Left hindlimb (tissue), 1 donor: ENCODE data around the gene FHIT.
A peak's percentile ranks its signal among the peaks of the same experiment; 100 is the strongest.

ENCODE experiments used
- DNase-seq: peaks from one replicate; pipeline ENCODE4 v3.0.0-alpha.2; 2018

FHIT gene

GRCh38 chr3:59884409-59884808 is 1366.8 kb downstream of the FHIT start:
- DNase-seq = no peak

- no peak for DNase-seq
Measured at GRCh38 chr3:59882746-59883145, 1368.5 kb downstream of the FHIT start.

DNA sequence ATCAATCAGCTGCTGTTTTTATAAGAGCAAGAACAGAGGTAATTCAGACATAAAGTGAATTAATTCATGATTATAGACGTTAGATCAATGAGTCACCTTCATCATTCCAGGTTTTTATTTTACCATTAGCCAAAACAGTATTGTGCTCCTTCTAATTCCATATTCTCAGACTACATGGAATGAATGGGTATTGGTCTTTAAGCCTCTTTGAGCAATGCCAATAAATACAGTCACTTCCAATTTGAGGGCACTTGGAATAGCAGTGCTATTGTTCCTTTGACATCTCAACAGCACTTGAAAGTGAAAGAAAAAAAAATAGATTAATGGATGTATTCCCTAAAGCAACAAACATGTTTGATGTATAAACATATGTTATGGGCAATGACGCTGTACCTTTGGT is 1370.5 kb downstream of the FHIT start:
- DNase-seq = no peak

GRCh38 chr3:59879031-59879581 is 1372.1 kb downstream of the FHIT start:
- no peak for DNase-seq

DNA sequence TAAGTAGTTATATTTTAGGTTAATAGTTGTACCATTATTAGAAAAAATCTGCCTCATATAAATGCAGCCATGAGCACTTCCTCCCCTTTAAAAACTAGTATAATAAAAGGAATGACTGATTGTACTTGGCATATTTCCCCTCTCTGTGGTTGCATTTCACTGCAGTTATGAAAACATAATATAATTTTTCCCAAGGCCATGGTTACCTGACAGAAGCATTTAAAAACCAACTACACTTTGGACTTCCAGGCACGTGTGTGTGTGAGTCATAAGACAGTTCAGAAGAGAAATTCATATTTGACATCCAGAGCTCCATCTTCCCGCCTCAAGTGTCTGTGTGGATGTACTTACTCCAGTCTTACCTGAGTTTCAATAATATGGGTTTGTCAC is 1373.2 kb downstream of the FHIT start:
- DNase-seq = no peak

DNA sequence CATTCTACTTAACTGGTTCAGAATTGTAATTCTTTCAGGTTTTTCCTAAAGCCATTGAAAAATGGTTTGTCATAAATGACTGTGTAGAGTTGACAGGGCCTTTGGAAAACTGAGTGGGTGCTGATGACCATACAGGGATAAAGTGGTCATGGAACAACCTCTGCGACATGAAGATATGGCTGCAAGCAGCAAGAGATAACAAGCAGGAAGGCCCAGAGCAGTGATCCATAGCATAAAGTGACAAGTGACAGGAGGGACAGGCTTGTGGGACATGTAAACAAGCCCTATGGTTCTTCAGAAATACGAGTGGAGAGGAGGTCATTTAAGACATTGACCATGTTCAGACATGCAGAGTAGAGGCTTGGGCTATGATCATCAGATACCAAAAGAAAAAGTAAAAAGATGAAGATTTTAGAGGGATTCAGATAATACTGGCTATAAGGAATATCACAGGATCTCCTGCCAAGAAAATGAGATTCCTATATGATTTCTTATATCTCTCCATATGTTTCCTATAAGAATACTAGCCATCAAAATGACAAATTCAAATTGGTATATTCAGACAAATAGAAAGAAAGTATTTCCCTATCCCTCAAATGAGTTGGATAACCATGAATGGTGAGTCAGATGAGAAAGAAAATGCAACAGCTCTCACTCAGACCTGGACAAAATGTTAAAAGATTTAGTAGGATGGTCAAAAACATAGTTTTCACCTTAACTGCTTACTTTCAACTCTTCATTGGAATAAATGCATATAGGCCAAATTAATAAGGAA is 1373.8 kb downstream of the FHIT start:
- DNase-seq = no peak

DNA sequence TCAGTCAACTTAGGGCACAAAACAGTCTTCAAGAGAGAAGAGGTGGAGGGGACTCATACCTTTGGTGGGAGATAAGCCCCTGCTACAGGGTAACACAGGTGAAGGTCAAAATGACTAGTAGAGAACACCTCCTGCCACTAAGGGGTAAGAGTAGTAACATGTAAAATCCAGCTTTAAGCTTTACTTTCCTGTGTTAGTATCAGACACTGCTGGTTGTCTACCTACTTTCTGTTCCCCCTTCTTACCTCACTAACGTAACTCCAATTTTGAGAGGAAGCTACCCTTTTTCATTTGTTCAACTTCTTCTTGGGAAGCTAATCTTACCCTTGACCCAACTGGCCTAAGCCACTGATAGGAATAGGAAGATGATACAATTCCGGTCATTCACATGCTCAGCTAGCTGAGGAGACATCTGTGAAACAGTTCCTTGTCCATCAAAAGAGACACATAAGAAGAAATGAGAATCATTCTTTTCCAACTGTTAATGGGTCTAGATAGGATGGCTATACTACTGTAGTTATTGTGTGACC is 1374.7 kb downstream of the FHIT start:
- DNase-seq = no peak

DNA sequence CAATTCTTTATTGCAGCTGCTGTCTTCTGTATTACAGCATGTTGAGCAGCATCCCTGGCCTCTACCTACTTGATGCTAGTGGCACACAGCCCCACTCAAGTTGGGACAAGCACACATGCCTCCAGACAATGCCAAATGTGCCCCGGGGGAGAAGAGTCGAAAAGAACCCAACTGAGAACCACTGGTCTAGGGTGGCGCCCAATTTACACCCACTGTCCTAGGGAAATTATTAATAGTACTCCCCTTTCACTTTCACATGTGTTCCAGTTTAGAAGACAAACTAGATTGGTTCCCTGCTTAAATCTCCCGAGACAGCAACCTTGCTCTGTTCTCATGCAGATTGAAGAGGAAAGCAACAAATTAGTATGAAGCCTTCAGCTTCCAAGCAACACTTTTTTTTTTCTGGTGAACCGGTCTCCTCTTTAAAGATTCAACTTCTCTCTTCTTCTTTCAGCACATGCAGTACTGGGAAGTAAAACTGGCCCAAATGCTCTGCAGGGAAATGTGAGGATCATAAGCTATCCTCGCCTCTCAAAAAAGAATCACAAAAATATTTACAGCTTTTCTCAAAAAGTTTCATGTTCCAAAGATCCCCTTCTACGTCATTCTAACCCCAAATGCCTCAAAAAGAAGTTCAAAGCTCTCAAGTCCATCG is 1377.5 kb downstream of the FHIT start:
- no peak for DNase-seq

DNA sequence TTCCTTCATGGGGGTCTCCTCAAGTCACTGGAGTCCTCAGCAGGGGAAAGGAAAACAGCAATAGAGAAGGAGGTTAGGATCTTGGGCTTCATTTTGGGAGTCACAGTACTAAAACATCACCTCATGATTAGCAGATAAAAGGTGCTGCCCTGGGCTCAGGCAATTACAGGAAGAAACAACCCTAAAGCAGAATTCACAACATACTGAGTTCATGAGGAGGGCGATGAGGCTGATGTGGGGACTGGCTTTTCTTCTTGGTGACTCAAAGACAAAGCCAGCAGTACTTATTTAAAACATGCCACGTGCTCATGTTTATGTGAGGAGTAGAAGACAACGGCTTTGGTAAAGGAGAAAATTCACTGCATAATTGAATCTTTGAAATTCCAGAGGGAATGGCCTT is 1379.1 kb downstream of the FHIT start:
- no peak for DNase-seq

DNA sequence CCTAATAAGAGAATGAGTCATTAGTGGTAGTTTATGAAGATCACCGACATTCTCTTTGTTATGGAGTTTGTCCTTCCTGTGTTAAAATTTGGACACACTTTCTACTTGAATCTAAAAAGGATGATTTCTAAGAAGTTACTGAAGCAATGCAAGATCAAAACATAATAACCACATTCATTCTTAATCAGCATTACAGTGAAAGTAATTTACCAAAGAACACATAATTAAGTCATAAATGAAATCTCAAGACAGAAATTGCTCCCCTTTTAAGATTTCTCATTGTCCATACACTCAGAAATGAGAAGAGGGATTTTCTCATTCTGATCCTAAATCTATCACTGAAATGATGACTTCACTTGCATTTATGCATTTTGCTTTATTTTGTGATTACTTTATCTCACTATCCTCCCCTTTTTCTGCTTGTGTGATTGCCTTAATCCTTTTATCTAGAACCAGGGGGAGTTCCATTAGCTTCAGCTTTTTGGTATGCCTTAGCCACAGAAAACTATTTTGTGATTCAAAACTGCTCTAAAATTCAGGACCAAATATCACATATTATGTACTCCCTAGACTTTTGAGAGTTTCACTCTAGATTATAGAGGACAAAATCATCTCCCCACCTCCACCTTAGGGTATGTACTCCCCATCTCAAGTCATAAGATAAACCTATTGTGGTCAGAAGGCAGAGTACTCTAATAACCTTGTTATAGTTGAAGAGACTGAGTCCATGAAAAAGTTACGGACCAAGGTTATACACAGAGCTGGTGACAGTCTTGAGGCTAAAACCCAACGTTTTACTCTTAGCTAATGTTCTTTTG is 1383.9 kb downstream of the FHIT start:
- DNase-seq = no peak

GRCh38 chr3:59866076-59866475 is 1385.2 kb downstream of the FHIT start:
- no peak for DNase-seq

GRCh38 chr3:59865351-59865750 is 1385.9 kb downstream of the FHIT start:
- DNase-seq = no peak

DNA sequence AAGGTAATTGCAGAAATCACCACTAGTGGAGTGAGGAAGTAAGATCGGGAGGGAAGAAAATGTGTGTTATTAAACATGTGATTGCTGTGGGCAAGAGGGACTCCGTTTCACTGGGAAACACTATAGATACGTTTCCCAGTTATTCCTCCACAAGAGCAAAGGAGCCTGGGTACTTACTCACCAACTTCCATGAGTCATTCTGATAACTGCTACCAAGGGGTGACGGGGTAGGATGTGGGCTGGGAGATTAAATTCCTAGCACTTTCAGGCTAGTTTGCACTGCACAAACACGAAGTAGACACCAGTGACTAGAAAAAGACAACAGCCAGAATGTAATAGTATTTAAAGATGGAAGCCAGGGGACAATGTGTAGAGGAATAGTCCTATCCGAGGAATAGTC is 1388.6 kb downstream of the FHIT start:
- DNase-seq = no peak

GRCh38 chr3:59857589-59858346 is 1393.5 kb downstream of the FHIT start:
- peak; percentile 71 for DNase-seq

DNA sequence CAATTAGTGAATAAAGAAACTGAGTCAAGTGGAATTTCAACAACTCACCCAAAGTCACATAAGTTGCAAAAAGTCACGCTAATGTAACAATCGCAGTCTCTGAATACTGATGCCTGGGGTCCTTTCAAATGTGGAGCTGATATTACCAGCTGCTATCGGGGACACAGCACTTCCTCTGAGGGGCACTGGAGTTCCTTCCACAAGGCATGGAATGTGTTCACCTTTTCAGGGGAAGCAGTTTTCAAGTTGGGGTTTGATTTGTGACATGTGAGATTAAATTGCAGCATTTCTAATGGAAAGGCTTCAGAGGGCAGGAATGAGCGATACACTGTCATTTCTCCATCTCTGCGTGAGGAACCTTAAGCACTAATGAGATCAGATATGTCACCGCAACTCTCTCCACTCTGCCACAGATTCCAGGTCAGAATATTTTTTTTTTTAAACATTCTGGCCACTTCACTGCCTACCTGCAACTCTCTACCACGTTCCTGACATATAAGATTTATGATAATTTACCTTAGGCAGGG is 1394.3 kb downstream of the FHIT start:
- DNase-seq = no peak

- DNase-seq = no peak
Measured at GRCh38 chr3:59854061-59854709, 1397.1 kb downstream of the FHIT start.

DNA sequence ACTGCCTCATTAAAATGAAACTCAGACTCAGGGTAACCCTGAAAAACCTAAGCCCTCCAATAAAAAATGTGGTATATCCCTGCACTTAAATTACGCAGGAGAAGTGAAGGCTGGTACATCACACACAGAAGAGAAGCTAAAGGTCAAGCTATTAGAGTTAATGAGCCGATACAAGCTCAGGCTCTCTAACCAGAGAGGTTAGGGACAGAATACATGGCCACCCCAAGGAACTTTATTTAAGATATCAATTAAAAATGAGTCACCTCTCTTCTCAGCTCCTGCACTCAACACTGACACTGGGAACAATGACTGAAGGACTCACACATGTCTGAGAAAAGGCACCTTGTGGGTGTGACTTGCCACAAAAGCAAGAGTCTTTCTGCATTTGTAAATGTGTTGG is 1400.8 kb downstream of the FHIT start:
- DNase-seq = no peak

GRCh38 chr3:59845386-59845785 is 1405.9 kb downstream of the FHIT start:
- no peak for DNase-seq

DNA sequence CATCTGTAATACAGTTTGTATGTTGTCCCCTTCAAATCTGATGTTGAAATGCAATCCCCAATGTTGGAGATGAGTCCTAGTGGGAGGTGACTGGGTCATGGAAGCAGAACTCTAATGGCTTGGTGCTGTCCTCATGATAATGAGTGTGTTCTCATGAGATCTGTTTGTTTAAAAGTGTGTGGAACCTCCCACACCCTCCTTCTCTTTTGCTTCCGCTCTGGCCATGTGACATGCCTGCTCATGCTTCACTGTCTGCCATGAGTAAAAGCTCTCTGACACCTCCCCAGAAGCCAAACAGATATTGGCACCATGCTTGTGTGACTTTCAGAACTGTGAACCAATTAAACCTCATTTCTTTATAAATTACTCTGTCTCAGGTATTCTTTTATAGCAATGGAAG is 1407.4 kb downstream of the FHIT start:
- DNase-seq = no peak

- no peak for DNase-seq
Measured at GRCh38 chr3:59839810-59840515, 1411.3 kb downstream of the FHIT start.

- no peak for DNase-seq
Measured at GRCh38 chr3:59839283-59839682, 1412.0 kb downstream of the FHIT start.
